Measurements from ENCODE around the gene ZYX.
A peak's percentile ranks its signal among the peaks of the same experiment; 100 is the strongest.

The ZYX gene

DNA sequence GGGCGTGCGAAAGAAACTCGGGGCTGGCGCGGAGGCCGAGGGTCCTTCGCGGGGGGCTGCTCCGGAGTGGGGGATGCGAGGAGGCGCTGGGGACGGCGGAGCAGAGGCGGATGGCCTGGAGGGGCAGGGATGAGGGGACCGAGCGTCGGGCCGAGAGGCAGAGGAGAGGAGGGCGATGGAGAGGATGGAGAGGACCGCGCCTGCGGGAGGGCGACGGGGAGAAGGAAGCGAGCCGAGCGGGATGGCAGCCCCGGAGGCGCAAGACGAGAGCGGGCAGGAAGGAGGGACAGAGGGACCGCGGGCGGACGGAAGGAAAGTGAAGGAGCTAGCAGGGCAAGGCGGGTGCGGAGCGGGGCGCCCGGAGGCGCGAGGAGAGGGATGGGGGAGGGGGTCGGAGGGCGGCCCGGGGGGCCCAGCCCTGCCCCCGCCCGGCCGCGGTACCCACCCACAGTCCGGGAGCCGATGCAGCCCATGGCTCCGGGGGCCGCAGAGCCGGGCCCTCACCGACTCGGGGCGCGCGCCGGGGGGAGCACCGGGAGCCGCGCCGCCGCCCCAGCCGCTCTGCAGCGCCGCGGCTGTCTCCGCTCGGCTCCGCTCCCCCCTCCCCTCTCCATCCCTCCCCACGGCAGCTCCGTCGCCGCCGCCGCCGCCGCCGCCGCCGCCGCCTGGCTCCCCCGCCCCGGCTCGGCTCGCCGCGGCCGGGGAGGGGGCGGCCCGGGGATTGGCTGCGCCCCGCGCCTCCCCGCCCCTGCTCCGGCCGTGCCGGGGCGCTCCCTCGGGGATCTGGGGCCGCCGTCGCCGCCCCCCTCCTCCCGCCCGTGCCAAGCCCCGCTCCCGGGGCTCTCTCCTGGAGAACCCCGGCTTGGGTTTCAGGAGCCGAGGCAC, 18.8 kb upstream of the ZYX start, which contains the start of gene FAM131B:
FAM131B (minus strand) TSS at position 583 of the 885 bp plus-strand sequence; CDS start at position 473, 110 bp downstream.
- DNase-seq, result no peak

DNA sequence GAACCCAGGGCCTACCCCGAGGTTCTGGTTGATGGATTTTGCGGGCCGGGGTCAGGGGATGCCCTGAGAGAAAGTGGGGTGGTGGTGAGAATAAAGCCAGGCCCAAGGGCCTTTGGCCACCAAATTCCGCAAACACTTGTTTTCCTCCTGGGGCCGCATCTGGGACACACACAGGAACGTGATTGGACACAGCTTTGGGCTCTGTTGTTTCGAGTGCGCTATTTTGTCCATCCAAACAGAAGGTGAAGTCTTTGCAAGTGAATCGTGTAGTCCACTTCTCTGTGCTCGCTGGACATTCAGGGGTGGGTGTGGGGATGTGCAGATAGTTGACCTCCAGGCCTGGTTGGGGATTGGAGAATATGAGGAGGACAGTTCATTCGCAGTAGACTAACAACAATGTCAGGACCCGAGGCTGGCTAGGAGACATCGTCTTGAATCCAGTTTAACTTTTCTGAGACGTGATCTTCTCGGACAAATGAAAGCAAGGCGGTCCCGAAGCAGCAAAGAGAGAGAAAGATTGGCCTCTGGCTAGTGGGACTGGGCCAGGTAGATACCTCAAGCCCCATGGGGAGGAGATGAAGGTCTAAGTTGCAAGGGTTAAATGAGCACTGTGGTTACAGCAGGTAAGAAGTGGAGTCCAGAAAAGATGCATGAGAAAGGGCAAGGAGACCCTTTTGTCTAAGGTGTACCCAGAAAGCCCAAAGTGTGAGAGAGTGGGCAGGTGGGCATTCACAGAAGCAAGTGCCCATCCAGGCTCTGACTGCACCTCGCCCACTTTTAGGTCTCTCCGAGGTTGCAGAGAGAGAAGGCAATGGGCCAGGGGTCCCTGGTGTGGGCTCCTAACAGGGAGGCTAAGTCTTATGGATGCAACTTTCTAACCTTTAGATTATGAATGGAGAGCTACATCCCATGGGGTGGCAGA, 17.9 kb upstream of the ZYX start:
- DNase-seq, result no peak

DNA sequence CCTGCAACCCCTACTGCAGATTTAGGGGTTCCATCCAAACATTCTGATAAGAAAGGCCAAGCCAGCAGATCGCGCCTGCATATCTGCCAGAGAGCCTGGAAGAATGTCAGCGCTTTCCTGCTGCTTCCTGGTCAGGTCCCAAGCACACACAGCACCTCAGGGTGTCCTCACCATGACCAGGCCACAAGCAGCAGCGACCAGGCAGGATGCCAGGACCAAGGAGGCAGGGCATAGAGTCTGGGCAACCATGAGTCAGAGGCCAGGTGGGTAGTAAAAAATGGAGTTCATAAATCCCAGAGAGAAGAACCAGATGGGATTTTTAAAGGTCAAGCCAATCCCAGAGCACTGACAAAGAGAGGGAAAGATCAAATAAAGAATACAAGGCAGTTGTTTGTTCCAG, 13.2 kb upstream of the ZYX start:
- no peak for DNase-seq

DNA sequence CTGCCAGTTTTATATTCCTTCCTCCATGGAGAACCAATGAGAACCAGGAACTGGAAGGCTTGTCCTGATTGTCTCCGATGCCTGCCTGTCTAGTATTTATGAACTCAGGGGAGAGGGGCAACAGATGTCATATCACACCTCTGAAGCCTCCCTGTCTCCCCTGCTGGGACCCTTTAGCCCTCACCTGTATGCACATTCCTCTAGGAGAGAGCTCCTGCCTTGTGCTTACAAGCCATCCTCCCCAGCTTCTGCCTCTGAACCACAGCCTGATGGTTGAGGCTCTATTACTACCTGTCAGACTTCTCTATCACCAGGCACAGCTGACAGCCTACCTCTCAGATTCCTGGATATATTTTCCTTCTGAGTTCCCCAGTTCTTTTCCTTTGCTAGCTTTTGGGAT, 12.8 kb upstream of the ZYX start:
- no peak for DNase-seq

DNA sequence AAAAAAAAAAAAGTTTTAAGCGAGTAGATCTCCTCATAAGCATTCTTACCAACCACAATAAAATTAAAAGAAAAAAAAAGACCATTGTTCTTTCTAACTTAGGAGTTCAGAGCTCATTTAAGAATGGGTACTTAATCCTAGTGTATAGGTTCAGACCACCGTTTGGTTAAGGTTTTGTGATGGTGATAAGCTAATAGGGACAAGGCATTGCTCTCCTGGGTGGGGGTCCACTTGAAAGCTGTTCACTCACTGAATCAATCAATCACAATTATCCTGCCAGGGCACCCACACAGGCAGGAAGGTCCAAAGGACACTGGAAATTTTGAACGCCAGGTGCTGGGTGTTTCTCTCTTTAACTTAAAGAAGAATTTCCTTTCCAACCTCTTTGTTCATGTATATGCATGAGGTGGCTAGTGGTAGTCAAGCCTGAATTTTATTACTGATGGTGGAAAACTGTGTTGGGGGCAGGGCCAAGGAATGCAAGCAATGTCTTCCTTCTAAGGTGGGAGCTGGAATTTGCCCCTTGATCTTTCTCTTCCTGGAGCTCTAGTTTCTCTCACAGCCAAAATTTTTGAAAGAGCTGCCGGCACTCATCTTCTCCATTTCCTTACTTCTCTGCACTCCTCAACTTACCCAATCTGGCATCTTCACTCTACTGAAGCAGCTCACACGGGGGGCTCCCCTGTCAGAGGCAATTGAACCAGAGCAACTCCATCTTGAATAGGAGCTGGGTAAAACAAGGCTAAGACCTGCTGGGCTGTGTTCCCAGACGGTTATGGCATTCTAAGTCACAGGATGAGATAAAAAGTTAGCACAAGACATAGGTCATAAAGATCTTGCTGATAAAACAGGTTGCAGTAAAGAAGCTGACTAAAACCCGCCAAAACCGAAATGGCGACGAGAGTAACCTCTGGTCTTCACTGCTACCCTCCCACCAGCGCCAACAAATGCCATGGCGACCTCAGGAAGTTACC, 11.2 kb upstream of the ZYX start:
- DNase-seq, result no peak

DNA sequence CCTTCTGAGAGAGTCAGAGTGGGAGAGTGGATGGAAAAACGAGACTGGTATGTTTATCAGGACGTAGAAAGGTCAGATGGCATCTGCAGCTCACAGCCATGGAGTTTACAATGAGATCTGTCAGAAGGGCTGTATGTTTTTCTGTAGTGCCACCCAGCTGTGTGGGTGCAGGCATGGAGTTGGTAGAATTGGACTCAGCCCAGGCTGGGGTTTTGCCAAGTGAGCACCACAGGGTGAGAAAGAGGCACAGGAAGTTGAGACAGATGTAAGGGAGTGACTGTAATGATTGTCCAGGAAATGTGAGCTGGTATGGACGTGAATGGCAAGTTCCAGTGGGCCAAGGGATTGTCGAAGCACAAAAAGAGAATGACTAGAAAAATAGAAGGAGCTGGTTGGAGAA, 9.1 kb upstream of the ZYX start:
- no peak for DNase-seq

DNA sequence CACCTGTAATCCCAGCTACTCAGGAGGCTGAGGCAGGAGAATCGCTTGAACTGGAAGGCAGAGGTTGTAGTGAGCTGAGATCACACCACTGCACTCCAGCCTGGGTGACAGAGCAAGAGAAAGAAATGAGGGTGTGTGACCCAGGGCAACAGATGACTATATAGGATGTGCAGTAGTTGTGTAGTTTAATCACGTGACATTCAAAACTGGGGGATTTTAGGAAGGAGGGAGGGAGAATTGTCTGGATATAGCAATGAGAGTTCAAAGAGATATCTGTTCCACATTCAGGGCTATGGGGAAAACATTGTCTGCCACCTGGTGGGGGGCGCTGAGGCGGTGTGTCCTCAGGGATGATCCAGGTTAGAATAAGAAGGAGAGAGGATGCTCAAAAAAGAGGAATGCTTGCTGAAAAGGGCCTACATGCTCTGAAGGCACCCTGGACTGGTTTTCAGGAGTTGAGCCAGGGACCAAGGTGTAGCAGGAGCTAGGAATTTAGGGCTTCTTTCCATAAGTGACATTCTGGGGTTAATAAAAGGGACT, 7.8 kb upstream of the ZYX start:
- DNase-seq, result no peak

DNA sequence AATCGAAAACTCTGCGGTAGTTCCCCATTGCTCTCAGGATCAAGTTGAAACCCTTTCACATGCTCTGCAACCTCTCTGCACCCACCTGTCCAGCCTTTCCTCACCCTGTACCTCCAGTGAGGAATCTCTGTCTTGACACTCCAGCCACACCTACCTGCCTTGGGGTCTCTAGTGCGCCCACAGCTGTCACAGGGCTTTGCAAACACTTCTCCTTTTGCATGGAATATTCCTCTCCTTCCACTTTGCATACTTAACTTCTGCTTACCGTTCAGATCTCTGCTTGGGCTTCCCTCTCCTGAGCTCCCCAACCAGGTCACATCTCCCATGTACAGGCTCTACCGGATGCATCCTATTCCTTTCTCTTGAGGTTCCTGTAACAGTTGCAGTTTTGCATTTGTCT, 6.6 kb upstream of the ZYX start:
- DNase-seq, result no peak

DNA sequence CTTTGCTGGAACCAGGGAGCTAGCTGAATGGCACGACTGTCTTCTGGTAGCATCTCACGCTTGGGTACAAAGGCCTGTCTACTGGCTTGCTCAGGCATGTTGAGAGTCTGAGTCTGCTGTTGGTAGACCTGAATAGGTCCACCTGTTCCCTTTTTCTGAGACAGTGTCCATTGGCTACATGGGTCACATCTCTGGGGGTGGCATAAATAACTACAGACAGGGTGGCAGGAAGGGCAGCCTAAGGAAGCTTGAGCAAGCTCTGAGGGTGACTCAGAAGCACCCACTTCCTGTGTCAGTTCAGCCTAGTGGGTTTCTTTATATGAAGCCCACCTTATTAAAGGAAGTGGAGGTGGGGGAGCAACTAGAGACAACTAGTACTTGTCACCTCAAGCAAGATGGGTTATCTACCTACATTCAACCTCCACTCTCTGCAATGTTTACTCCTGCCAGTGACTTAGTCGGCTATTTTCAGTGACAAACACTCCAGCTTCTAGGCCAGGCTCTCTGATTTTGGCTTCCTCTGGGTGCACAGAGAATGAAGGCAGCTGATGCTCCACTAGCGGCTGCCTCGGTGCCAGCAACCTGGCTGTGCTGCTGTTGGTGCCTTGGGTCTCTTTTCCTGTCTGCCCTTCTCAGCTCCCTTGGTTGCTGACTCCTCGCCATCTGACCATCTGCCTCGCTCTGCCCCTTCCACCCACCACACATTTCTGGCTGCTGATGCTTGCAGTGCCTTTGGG, 5.7 kb upstream of the ZYX start:
- DNase-seq, result no peak

DNA sequence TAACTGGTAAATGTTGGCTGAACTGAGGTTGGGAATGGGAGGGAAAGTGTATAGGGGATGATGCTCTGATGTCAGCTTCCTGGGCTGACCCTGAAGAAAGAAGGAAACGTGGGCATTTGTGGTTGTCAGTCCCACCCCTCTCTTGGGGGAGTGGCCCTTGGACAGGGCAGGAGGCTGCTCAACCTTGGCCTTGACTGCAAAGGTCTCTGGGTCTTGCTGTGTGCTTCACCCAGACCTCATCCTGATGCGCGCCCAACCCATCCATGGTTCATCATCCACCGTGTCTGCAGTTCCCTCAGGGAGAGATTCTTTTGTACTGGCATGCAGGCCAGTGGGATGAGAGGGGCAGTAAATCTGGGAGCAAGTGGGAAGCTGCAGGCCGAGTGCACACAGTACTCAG, 4.7 kb upstream of the ZYX start:
- DNase-seq, result no peak

DNA sequence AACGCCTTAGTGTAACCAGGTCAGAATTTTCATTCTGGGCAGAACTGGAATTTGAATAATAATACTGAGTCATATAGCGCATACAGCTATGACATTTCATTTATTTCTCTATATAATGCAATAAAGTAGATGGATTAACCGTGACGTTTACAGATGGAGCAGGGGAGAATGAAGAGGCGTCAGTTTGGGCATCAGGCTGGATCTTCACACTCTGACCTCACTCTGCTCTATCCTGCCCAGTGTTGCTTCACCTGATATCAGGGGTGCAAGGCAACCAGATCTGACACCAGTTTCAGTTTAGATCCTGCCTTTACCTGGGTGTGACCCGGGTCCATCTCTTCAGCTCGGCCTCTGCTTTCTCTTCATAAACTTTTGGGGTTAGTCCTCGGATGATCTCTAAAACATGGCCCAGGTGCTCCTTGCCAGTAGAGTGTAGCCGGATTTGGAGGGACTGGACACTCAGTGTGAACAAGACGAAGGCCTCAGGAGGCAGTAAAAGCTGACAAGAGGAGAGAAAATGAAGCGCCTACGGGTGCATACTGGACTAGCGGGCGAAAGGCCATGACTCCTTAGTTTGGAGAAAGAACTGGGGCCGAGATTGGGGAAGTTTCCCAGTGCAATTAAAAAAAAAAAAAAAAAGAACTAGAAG, 1.4 kb upstream of the ZYX start:
- no peak for DNase-seq

DNA sequence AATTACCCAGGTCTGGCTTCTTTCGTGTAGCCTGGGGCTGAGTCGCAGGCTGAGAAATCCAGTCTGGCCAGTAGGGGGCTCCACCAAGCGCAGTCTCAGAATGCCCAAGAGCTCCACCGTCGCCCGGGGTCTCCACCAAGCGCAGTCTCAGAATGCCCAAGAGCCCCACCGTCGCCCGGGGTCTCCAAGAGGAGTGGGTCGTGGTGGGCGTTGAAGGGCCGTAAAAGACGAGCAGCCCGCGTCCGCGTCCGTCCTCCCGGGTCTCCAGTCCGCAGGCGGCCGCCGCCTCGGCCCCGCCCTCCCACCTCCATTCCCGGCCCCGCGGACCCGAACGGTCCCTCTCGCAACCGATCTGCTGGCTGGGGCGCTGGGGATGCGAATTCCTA, 892 bp upstream of the ZYX start:
- DNase-seq, result peak; percentile 87

DNA sequence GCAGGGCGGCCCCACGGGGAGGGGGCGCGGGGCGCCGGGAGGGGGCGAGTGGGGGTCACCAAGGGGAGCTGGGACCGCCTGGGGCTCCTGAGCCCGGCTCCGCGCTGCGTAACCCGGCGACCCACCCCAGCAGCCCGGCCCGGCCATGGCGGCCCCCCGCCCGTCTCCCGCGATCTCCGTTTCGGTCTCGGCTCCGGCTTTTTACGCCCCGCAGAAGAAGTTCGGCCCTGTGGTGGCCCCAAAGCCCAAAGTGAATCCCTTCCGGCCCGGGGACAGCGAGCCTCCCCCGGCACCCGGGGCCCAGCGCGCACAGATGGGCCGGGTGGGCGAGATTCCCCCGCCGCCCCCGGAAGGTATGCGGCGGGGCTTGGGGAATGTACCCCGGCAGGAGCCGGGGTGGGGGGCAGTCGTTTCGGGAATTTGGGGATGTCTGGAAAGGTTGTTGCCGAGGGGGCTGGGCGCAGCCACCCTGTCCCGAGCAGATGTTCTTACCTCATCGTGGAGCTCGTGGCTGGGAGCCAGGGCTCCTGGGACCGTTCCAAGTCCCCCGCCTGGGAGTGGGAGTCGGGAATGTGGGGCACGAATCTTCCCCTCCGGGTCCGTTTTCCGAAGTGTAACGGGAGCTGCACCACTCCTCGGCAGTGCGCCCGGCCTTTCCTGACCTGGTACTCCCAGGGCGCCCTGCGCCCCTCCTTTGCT, 431 bp downstream of the ZYX start:
- peak; percentile 85 for DNase-seq

DNA sequence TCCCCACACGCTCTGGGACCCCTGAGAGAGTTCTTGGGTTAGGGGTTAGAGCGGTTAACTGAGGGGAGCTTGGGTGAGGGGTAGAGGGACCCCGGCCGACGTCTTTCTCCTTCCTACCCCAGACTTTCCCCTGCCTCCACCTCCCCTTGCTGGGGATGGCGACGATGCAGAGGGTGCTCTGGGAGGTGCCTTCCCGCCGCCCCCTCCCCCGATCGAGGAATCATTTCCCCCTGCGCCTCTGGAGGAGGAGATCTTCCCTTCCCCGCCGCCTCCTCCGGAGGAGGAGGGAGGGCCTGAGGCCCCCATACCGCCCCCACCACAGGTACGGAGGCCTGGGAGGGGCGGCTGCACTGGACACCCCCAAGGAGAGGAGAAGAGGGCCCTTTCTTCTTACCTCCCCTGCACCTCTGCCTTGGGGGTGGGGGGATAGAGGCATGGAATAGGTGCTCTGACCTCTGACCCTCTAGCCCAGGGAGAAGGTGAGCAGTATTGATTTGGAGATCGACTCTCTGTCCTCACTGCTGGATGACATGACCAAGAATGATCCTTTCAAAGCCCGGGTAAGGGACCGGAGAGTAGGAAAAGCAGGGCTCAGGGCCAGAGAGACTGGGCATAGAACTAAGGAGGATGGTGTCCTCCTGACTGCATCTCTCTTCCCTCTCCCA, 1.1 kb downstream of the ZYX start:
- no peak for DNase-seq

DNA sequence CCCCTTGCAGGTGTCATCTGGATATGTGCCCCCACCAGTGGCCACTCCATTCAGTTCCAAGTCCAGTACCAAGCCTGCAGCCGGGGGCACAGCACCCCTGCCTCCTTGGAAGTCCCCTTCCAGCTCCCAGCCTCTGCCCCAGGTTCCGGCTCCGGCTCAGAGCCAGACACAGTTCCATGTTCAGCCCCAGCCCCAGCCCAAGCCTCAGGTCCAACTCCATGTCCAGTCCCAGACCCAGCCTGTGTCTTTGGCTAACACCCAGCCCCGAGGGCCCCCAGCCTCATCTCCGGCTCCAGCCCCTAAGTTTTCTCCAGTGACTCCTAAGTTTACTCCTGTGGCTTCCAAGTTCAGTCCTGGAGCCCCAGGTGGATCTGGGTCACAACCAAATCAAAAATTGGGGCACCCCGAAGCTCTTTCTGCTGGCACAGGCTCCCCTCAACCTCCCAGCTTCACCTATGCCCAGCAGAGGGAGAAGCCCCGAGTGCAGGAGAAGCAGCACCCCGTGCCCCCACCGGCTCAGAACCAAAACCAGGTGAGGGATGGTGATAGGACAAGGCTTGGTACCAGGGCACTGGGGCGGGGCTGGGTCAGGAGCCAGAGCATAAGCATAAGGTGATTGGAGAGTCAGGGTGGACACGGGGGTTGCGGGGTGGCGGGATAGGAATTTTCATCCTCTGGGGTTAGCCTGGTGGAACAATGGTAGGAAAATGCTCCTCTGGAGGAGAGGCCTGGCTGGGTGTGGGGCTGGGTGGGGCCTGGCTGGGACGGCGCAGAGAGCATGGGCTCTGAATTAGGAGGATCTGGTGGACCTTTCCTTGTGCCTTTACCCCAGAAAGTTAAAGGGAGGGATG, 1.9 kb downstream of the ZYX start:
- DNase-seq, result no peak

DNA sequence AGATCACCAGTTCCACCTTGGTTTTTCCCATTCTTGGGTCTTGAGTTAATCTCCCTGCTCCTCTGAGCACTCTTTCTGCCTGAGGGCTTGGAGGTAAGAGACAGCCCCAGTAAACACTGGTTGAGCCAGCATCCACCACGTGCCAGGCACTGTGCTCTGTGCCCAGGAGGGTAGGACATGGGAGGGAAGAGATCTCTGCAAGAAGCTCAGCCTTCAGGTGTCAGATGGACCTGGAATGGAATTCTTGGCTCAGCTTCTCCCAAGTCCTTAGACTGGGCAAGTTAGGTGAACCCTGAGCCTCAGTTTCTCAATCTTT, 2.5 kb downstream of the ZYX start:
- no peak for DNase-seq

DNA sequence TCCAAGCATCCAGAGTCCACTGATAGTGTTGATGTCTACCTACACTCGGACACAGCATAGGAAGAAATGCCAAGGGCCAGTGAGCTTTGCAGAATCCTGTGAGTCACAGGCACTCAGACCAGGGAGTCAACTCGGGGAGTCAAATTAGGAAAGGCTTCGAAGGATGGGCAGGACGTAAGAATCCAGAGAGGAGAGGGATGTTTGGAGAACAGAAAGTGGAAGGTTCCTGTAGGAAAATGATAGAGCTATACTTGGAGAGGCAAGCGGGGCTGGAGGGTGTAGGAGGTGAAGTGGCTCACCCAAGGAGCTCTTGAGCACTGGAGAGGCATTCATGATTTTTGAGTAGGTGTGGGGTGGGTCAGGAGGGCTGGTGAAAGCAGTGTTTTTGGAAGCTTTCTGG, 3.0 kb downstream of the ZYX start:
- no peak for DNase-seq

DNA sequence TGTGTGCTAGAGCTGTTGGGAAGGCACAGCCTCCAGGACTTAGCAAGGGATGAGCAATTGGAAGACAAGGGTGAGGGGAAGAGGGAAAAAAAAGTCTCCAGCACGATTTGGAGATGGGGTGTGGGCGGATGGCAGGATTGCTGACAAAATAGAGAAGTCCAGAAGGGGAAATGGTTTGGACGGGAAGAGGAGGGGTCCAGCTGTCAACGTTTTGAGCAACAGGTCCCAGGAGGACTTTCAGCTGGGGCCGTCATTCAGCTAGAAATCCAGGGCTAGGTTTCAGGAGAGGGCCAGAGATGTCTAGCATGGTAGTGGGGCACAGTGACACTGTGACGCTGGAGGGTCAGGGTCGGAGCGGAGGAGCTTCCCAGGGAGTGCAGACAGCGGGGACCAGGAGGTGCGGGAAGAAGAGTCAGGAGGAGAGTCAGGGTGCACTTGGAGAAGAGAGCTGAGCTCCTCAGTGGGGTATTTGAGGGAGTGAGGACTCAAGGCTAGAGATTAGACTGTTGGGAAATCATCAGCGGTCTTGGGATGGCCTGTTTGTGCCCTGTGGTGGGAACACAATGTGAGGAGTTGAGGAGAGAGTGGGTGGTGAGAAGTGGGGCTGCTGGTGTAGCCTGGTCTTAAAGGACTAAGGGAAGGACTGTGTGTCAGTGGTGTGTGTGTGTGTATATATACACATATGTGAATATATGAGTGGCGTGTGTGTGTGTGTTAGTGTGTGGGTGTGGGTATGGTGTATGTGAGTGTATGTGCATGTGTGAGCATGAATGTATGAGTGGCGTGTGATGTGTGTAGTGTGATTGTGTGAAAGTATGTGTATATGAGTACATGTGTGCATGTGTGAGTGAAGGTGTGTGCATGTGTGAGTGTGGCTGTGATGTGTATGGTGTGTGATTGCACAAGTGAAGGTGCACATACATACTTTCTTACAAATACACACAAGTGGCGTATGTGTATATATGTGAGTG, 3.8 kb downstream of the ZYX start:
- no peak for DNase-seq
